AG09319 (cell line): ENCODE measurements around the gene NLGN1.

ENCODE experiments used
- DNase-seq: peaks from one replicate; pipeline ENCODE4 v3.0.0-alpha.2; 2010; ENCODE audit warnings: low read depth; ENCODE audit errors: extremely low read depth
- TF ChIP-seq, protein P1 (sequence below): IDR thresholded peaks from 2 replicates; pipeline ENCODE4 v1.5.1; 2011; ENCODE audit warnings: low read depth, mild to moderate bottlenecking, inconsistent platforms, low read length, moderate library complexity

The NLGN1 gene

DNA sequence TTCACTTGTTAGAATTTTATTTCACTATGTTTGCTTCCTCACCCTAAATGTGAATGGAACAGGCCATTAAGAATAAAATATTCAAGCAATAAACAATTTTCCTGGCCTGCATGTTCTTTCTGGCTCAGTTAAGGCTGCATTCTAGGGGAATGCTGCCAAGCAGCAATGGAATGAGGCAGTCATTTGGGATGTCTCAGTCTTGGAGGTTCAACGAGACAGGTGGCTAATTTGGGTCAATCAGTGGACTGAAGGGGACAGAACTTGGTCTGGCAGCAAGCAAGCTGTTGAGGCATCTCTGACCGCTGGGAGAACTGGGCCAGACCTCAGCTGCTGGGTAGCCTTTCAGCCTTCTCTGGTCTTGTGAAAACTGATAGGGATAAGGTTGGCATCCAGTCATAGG is 241.6 kb downstream of the NLGN1 start:
- TF ChIP-seq, protein P1, sequence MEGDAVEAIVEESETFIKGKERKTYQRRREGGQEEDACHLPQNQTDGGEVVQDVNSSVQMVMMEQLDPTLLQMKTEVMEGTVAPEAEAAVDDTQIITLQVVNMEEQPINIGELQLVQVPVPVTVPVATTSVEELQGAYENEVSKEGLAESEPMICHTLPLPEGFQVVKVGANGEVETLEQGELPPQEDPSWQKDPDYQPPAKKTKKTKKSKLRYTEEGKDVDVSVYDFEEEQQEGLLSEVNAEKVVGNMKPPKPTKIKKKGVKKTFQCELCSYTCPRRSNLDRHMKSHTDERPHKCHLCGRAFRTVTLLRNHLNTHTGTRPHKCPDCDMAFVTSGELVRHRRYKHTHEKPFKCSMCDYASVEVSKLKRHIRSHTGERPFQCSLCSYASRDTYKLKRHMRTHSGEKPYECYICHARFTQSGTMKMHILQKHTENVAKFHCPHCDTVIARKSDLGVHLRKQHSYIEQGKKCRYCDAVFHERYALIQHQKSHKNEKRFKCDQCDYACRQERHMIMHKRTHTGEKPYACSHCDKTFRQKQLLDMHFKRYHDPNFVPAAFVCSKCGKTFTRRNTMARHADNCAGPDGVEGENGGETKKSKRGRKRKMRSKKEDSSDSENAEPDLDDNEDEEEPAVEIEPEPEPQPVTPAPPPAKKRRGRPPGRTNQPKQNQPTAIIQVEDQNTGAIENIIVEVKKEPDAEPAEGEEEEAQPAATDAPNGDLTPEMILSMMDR, result no peak

DNA sequence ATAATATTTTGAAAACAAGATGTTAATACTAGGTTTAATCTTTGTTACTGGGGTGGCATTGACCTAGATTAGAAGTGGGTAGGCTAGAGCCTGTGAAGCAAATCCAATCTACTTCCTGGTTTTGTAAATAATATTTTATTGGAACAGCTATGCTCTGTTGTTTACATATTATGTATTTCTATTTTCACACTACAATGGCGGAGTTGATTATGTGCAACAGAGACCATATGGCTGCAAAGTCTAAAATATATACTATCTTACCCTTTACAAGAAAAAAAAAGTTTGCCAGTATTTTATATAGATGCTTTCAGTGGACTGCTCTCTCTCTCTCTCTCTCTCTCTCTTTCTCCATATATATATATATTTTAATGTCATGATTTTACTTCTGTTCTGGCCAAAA is 244.2 kb downstream of the NLGN1 start:
- TF ChIP-seq, protein P1, result no peak

More for the DNA sequence above, 241.6 kb downstream of the NLGN1 start:
- DNase-seq, result no peak

DNA sequence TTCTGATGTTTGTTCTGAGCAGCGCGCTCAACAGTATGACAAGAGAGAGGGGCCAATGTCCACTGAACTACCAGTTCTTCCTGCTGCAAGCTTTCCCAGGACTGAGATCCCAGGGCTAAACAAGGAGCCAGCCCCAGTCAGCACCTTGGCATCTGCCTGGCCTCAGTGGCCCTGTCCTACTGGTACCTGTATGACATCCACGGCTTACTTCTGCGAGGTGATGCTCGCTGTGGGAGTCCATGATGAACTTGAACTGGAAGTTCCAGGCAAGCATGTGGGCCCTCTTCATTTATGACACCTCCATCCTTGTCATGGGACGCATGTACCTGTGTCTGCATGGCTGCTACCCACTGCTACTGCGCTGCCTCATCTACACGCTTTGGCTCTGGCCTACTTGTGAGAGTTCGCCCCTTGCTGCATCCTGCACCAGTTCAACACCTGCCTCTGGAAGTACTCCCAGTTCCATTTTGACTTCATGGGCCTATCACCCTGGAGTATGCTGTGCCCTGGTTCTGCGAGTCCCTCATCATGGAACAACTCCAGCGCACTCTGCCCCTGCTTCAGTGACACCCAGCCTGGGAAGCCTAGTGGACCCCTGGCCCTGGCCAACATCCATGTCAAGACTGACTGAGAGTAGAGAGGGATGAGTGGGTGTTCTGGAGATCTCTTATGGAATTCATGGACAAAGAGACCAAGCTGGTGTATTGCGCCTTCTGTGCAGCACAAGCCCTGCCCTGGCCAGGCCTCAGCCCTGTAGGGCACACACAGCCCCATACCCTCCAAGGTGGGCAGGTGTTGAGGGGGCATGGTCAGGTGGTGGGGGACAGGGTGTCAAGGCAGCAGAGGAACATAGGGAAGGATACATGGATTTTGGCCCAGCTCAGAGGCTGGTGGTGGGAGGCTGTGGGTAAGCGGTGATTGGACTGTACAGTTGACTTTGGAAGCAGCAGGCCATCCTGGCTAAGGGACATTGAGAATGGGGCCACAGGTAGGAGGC is 246.8 kb downstream of the NLGN1 start:
- TF ChIP-seq, protein P1, result no peak

More for the DNA sequence above, 244.2 kb downstream of the NLGN1 start:
- DNase-seq, result no peak

DNA sequence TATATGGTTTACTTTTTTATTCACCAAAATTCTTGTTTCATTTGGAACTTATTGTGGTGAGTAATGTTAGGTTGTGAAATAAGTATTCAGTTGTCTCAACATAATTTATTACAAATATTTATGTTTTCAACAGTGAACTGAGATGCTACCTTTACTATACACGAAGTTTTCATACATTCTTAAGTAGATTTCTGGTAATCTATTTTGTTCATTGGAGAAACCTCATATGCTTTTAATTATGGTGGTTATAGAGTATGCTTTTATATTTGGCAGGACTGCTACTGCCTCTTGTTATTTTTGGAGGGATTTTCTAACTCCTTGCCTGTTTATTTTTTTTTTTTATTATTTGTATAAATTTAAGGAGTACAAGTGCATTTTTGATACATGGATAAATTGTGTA is 253.1 kb downstream of the NLGN1 start:
- peak; percentile 16 for DNase-seq
- TF ChIP-seq, protein P1, result no peak

More for the DNA sequence above, 246.8 kb downstream of the NLGN1 start:
- DNase-seq, result no peak

DNA sequence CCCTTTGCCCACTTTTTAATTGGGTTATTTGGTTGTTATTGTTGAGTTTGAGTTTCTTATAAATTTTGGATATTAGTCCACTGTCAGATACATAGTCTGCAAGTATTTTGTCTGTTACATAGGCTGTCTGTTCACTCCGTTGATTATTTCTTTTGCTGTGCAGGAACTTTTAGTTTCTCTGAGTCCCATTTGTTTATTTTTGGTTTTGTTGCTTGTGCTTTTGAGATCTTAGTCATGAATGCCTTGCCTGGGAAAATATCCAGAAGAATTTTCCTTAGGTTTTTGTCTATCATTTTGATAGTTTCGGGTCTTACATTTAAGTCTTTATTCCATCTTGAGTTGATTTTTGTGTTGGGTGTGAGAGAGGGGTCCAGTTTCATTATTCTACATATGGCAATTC is 254.5 kb downstream of the NLGN1 start:
- TF ChIP-seq, protein P1, result no peak
- DNase-seq, result no peak

DNA sequence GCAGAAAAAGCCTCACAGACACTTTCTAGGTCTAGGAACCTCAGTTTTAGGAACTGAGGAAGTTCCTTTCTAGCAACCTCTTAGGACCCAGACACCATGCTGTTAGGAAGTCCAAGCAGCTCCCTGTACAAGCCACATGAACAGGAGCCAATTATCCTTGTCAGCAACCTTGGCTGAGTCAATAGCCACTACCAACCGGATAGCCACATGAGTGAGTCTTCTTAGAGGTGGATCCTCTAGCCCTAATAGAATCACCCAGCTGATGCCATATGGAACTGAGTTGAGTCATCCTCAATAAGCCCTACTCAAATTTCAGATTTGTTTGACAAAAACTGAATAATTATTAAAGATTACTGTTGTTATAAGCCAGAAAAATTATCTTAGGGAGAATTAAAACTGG is 256.2 kb downstream of the NLGN1 start:
- TF ChIP-seq, protein P1, result no peak
- DNase-seq, result no peak

DNA sequence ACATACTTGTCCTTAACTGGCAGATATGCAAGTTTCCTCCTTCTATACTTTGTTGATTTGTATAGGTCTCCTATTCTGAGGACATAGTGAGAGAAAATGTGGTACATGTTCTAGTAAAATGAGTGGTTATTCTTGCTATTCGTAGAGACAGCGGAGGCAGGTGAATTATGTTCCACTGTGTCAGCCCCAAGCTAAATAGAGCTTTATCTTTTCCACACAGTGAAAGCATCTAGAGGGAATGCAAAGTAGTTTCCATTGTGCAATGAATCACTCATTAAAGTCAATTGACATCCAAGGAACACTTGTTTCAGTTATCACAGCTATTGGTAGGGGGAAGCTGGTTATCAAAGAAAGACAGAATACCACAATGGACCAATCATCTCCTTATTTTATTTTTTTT is 262.4 kb downstream of the NLGN1 start:
- TF ChIP-seq, protein P1, result no peak
- no peak for DNase-seq
